ENCODE data around the gene AHNAK2.

- TF ChIP-seq CTCF (IDR thresholded peaks at IDR 0.05), result no peak
- no peak for TF ChIP-seq POLR2A (IDR thresholded peaks at IDR 0.05)
Measured at GRCh38 chr14:104966981-104967385, 11.2 kb downstream of the AHNAK2 start.

Measured in testis (tissue), 2 donors.